PC-9 (cell line): ENCODE data around the gene FOXJ1.

Source experiments
- EZH2 ChIP-seq: fragments of 200-600 bp; sonication (generic); IDR thresholded peaks from 2 replicates; pipeline ENCODE4 v1.8.0; 2017; ENCODE audit warnings: antibody characterized with exemption, low read depth
- TF ChIP-seq, protein P1 (sequence below): fragments of 200-600 bp; sonication (generic); conservative IDR thresholded peaks from 2 replicates; pipeline ENCODE4 v1.6.1; 2017; ENCODE audit warnings: mixed run types, antibody characterized with exemption, mild to moderate bottlenecking, moderate library complexity

DNA sequence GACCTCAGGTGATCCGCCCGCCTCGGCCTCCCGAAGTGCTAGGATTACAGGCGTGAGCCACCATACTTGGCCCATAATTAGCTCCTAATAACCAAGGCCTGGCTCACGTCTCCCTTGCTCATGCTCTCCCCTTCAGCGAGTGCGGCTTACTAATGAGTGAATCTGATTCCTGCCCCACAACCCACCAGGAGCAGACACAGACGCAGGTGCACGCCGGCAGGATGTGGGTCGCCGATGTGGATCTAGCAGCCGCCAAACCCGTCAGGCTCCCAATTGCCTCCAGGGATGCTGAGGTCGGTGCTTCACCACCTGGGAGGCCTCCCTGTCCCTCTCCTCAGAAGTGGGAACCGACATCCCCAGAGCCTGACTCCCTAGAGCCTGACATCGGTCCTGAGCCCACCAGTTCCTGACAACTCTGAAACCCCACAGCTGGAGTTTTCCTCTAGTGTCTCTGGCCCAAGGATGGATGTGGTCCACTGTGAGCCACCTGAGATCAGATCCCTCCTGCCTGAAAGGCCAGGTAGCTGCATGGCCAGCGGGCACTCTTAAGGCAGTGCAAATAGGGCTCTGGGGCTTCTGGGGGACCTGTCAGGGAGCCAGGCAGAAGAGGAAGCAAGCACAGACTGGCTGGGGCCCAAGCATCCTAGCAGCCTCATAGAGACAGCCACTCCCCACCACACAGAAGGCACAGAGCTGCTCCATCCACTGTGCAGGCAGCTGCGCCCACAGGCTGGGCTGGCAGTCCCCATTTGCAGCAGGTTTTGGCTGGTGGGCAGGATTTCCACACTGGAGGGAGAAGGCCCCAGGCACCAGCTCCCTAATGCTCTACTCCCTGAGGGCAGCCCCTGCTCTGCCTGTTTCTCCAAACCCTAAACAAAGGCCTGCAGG is 48.3 kb downstream of the FOXJ1 start:
- TF ChIP-seq EZH2, result no peak
- TF ChIP-seq, protein P1, sequence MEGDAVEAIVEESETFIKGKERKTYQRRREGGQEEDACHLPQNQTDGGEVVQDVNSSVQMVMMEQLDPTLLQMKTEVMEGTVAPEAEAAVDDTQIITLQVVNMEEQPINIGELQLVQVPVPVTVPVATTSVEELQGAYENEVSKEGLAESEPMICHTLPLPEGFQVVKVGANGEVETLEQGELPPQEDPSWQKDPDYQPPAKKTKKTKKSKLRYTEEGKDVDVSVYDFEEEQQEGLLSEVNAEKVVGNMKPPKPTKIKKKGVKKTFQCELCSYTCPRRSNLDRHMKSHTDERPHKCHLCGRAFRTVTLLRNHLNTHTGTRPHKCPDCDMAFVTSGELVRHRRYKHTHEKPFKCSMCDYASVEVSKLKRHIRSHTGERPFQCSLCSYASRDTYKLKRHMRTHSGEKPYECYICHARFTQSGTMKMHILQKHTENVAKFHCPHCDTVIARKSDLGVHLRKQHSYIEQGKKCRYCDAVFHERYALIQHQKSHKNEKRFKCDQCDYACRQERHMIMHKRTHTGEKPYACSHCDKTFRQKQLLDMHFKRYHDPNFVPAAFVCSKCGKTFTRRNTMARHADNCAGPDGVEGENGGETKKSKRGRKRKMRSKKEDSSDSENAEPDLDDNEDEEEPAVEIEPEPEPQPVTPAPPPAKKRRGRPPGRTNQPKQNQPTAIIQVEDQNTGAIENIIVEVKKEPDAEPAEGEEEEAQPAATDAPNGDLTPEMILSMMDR, result no peak
